ENCODE data around the gene ZNF143.

GRCh38 chr11:9460322-9461062 is at the start of gene ZNF143:
- no peak for TF ChIP-seq CTCF (IDR thresholded peaks at IDR 0.05; ENCODE audit: insufficient read depth, low read depth, low read length)
- TF ChIP-seq EZH2 (IDR thresholded peaks at IDR 0.05; ENCODE audit: insufficient read depth, low read length): no peak
